PC-3 (cell line): ENCODE measurements around the gene ERGIC1.

Source experiments
- EZH2 ChIP-seq: fragments of 300-600 bp; sonication (generic); IDR thresholded peaks from one replicate; pipeline ENCODE4 v1.6.1; 2017; ENCODE audit warnings: antibody characterized with exemption, mild to moderate bottlenecking, low read length; ENCODE audit not compliant: unreplicated experiment
- EZH2phosphoT487 ChIP-seq: fragments of 300-600 bp; sonication (generic); IDR thresholded peaks from 2 replicates; pipeline ENCODE4 v1.6.1; 2018; ENCODE audit warnings: mild to moderate bottlenecking, antibody characterized with exemption, low read length, borderline replicate concordance
- TF ChIP-seq, protein P1 (sequence below): fragments of 300-600 bp; sonication (generic); conservative IDR thresholded peaks from 2 replicates; pipeline ENCODE4 v1.5.1; 2017; ENCODE audit warnings: antibody characterized with exemption, low read depth, mild to moderate bottlenecking, low read length

DNA sequence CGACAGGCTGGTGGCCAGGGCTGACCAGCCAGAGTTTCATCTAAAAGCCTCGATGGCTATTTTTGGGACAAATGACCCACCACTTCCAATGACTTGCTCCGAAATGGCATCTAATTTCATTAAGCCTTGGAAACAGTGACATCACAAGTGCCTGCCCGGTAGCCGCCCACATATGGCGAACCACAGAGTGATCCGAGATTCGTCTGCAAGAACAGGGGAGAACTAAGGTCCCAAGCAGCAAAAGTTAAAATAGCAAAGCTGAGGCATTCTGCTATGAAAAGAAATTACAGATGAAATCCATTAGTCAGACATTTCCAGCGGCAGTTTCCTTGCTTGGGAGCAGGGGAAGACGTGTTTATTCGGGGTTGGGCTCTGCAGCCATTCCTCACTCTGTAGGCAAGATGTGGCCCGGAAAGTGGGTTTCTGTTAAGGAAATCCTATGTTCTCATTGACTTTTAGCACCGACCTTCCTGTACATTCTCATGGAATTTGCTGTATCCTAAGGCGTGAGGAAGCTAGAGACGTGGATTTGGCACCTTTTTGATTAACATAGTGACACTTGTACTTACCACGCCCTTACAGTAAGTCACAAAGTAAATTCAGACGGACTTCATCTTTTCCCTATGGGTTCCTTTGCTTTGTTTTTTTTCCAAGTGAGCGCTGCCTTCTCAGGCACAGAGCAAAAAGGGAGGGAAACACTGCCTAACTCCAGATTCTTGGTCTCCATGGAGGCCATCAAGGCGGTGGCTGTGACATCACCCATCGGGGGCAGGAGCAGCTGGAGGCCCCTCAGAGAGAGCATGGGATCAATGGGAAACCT is 45.1 kb downstream of the ERGIC1 start:
- TF ChIP-seq, protein P1, sequence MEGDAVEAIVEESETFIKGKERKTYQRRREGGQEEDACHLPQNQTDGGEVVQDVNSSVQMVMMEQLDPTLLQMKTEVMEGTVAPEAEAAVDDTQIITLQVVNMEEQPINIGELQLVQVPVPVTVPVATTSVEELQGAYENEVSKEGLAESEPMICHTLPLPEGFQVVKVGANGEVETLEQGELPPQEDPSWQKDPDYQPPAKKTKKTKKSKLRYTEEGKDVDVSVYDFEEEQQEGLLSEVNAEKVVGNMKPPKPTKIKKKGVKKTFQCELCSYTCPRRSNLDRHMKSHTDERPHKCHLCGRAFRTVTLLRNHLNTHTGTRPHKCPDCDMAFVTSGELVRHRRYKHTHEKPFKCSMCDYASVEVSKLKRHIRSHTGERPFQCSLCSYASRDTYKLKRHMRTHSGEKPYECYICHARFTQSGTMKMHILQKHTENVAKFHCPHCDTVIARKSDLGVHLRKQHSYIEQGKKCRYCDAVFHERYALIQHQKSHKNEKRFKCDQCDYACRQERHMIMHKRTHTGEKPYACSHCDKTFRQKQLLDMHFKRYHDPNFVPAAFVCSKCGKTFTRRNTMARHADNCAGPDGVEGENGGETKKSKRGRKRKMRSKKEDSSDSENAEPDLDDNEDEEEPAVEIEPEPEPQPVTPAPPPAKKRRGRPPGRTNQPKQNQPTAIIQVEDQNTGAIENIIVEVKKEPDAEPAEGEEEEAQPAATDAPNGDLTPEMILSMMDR: no peak
- TF ChIP-seq EZH2: no peak
- no peak for TF ChIP-seq EZH2phosphoT487
